BJ (cell line): Measurements from ENCODE around the gene KCNQ1OT1. TPM values are rescaled to one million over a fixed set of nuclear protein-coding genes. Genes with fewer than 3 reads are reported as not detected.

Experiments used
- CTCF ChIA-PET: fragments of 350-600 bp; formaldehyde crosslinking; extraction: SDS; loops from one replicate; lab custom pipeline; 2021; ENCODE audit warnings: antibody characterized with exemption, inconsistent platforms; lab: Yijun Ruan, JAX
- POLR2A ChIA-PET: fragments of 300-600 bp; sonication (Branson Sonifier 250); formaldehyde crosslinking; extraction: SDS; loops from one replicate; lab custom pipeline; 2021; ENCODE audit warnings: antibody characterized with exemption; lab: Charles Lee
- DNase-seq: peaks from one replicate; pipeline ENCODE4 v3.0.0-alpha.2; 2011; ENCODE audit warnings: low read depth
- H3K27me3 ChIP-seq: 2 replicates; pipeline ENCODE4 v1.6.0; 2011; ENCODE audit warnings: low read length; ENCODE audit not compliant: control insufficient read depth, insufficient read depth
- H3K36me3 ChIP-seq: 2 replicates; pipeline ENCODE4 v1.5.1; 2011; ENCODE audit warnings: low read length; ENCODE audit not compliant: control insufficient read depth, insufficient read depth
- H3K4me3 ChIP-seq: 2 replicates; pipeline ENCODE4 v1.5.1; 2011; ENCODE audit warnings: low read depth, mild to moderate bottlenecking, control low read depth, low read length
- polyA plus RNA-seq: library from polyadenylated mRNA; depleted of rRNA; stranded (reverse); fragments of >200 nt; gene quantifications from 2 replicates; pipeline ENCODE4 v1.2.3, GENCODE V29; 2011
- TF ChIP-seq, protein P1 (sequence below): IDR thresholded peaks from 2 replicates; pipeline ENCODE4 v1.5.1; 2011; ENCODE audit warnings: low read depth, mild to moderate bottlenecking, control low read depth, inconsistent platforms, low read length, moderate library complexity; ENCODE audit not compliant: insufficient read depth

KCNQ1OT1 gene
- polyA plus RNA-seq, 1 experiment: 0.16 TPM

DNA sequence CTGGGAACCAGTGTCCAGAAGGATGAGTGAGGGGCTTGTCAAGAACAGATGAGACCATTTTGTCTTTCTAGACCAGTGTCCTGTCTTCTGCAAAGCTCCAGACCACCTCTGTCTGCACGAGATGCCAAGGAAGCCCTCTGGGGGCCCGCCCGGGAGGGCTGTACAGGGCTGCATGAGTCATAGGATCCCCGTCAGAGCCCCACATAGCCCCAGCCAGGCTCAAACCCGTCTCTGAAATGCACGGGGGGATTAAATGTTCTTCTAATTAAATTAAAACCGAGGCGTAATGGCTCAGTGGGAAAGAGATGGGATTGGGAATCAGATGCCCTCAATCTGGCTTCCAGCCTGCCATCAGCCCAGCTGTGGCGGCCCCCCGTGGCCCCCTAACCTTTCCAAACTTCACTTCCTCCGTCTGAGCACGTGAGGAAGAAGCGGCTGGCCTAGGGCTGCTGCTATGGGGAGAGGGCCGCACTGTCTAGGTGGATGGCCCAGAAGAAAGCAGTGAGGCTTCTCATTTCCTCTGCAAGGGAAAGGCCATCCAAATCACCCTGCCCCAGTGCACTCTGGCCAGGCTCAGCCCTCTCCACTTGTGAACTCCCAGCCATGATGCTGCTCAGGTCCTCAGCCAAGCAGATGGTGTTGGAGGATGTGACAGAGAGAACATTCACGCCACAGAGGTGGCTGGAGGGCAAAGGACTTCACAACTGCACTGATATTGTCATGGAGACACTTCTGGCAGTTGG lies 32.8 kb downstream of the KCNQ1OT1 start:
- TF ChIP-seq, protein P1, sequence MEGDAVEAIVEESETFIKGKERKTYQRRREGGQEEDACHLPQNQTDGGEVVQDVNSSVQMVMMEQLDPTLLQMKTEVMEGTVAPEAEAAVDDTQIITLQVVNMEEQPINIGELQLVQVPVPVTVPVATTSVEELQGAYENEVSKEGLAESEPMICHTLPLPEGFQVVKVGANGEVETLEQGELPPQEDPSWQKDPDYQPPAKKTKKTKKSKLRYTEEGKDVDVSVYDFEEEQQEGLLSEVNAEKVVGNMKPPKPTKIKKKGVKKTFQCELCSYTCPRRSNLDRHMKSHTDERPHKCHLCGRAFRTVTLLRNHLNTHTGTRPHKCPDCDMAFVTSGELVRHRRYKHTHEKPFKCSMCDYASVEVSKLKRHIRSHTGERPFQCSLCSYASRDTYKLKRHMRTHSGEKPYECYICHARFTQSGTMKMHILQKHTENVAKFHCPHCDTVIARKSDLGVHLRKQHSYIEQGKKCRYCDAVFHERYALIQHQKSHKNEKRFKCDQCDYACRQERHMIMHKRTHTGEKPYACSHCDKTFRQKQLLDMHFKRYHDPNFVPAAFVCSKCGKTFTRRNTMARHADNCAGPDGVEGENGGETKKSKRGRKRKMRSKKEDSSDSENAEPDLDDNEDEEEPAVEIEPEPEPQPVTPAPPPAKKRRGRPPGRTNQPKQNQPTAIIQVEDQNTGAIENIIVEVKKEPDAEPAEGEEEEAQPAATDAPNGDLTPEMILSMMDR: no peak
- H3K36me3 ChIP-seq: peaks cover 8% of the 10 kb centered on the region
- no peak overlapping the region for H3K4me3 ChIP-seq
- ChIA-PET CTCF (interaction anchor here (0.6 kb wide), 1 partner anchor 230 kb away, joined by 3 read pairs; no protein-coding TSS in a partner anchor), POLR2A (no interaction called here)
- no peak for DNase-seq
- H3K27me3 ChIP-seq: no peaks in the 10 kb centered on the region; the same call in 1 of the 2 replicates

DNA sequence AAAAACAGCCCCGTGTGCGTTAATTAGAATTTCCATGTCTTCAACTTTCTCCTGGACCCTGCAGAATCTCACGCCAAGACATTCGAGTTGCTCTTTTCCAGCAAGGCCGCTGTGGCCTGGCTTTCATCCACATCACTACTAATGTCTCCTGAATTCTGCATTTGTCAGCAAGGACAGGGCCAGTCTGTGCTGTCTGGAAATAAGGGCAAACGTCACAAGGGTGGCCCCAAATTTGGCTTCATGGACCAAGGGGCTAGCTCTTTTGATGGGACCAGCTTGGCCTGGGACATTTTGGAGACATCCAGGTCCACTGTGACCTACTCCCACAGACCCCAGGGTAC lies 33.4 kb downstream of the KCNQ1OT1 start:
- no peaks in the 10 kb centered on the region; the same call in 1 of the 2 replicates for H3K27me3 ChIP-seq
- H3K36me3 ChIP-seq: peaks cover 8% of the 10 kb centered on the region
- TF ChIP-seq, protein P1: no peak
- ChIA-PET POLR2A (no interaction called here), CTCF (no interaction called here)
- no peak for DNase-seq
- H3K4me3 ChIP-seq: no peak overlapping the region

DNA sequence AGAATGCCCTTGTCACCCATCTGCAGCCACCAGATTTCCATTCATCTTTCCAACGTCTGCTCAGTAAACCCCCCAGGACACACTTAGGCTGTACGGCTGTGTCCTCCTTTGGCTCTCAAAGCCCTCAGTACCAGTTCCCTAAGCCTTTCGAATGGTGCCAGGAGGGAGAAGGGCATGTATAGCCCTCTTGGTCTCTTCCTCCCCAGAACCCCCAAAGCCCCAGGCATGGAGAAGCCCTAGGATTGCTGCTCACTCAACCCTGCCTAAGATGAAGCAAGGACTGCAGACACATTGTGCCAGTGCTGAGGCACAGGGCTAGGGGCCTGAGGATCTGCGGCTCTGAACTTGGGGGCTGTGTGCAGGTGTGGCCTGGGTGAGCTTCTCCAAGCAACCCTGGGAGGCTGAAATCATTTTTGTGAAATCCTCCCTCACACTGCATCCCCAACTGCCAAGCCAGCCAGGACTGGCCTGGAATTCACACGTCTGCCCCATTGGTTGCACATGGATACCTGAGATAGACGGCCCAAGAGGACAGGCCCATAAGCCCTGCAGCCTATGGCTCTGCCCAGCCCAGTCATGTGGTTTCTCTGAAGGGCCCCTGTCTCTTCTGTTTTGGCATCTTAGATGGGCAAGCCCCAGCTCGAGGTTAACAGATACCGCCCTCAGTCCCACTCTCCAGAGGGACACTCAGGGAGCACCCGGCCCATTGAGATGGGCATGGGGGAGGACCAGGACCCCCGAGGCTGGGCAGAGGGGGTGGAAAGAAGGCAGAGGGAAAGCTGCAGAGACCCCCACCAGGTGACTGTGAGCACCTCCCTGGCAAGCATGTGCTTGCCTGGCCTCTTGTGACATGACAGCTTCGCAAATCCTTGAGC lies 34.0 kb downstream of the KCNQ1OT1 start:
- CTCF ChIA-PET: interaction anchor here (1.4 kb wide), 1 partner anchor 8 kb away, joined by 4 read pairs; no protein-coding TSS in a partner anchor
- no peak for DNase-seq

DNA sequence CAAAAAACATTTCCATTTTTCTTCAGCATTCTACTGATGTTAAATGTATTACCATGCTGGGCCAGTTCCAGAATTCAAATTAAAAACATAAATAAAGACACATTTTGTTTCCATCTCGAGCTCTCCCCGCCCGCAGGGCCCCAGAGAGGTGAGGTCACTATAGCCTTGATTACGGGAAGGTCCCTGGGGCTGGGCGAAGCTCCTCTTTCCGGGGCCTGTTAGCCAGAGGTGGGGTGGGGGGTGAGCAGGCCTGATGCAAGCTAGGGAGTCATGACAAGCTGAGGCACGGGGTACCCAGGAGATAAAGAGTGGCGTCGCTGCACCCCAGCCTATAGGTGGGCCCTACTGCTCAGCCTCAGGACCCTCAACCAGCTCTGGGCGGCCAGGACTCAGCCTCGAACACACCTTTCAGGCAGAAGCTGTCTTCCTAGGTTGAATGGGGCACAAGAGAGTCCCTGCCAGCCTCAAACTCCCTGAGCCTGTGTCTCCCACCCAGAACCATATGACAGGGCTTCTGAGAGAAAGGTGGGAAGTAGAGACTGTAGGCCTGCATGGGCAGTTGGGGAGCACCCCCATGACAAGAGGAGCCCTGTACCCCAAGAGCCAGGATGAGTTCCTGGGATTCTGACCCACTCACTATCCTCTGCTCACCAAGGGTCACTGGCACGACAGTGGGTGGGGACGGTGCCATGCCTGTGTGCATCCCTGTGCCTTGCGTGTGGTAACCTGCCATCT lies 34.8 kb downstream of the KCNQ1OT1 start:
- Histone ChIP-seq H3K4me3 (no peak overlapping the region), H3K27me3 (no peaks in the 10 kb centered on the region; the same call in 1 of the 2 replicates), H3K36me3 (peaks cover 8% of the 10 kb centered on the region)
- CTCF ChIA-PET: interaction anchor here (1.4 kb wide), 1 partner anchor 9 kb away, joined by 4 read pairs; no protein-coding TSS in a partner anchor
- POLR2A ChIA-PET: no interaction called here
- TF ChIP-seq, protein P1: no peak
- no peak for DNase-seq

More for the DNA sequence above, 34.0 kb downstream of the KCNQ1OT1 start:
- H3K4me3 ChIP-seq: no peak overlapping the region
- POLR2A ChIA-PET: no interaction called here
- TF ChIP-seq, protein P1: no peak
- no peaks in the 10 kb centered on the region; the same call in 1 of the 2 replicates for H3K27me3 ChIP-seq
- peaks cover 8% of the 10 kb centered on the region for H3K36me3 ChIP-seq
